ENCODE measurements around the gene IFI27L2. TPM values are rescaled to one million over a fixed set of nuclear protein-coding genes. Genes with fewer than 3 reads are reported as not detected.

Gene IFI27L2
- total RNA-seq, 1 donor from 2014 or later, result 32.2 TPM

Other genes starting within 250 kb of the IFI27L2 start
- gene FAM181A, start 202.3 kb downstream of the IFI27L2 start, total RNA-seq, result not detected in 2 replicates
- gene ASB2, start 153.0 kb downstream of the IFI27L2 start, total RNA-seq, result not detected in 2 replicates
- not detected in 2 replicates for gene CCDC197, start 132.3 kb downstream of the IFI27L2 start, total RNA-seq
- 7.0 and 7.4 TPM in 2 replicates for gene OTUB2, start 103.3 kb downstream of the IFI27L2 start, total RNA-seq
- gene DDX24, start 48.4 kb downstream of the IFI27L2 start, total RNA-seq, result 139 and 141 TPM in 2 replicates
- 28.9 TPM in 2 replicates for gene IFI27L1, start 48.3 kb downstream of the IFI27L2 start, total RNA-seq
- 5.8 and 7.5 TPM in 2 replicates for gene IFI27, start 18.9 kb downstream of the IFI27L2 start, total RNA-seq
- gene PPP4R4, start 44.7 kb upstream of the IFI27L2 start, total RNA-seq, result 12.8 and 13.5 TPM in 2 replicates
- gene SERPINA10, start 163.7 kb upstream of the IFI27L2 start, total RNA-seq, result 2.6 and 3.2 TPM in 2 replicates
- gene SERPINA6, start 193.7 kb upstream of the IFI27L2 start, total RNA-seq, result 1.6 and 2.0 TPM in 2 replicates
- not detected in 2 replicates for gene SERPINA2, start 237.1 kb upstream of the IFI27L2 start, total RNA-seq